Activated effector memory CD4-positive, alpha-beta T cell treated with anti-CD3 and anti-CD28 coated beads, Interleukin-2, amount 50 U/mL, for 16 hours (primary cell): ENCODE results near the gene MTHFSD.

Source experiments
- DNase-seq: peaks from one replicate; pipeline ENCODE4 v3.0.0-alpha.2; 2020

MTHFSD gene

GRCh38 chr16:86581458-86581857, 26.4 kb upstream of the MTHFSD start:
- no peak for DNase-seq

- no peak for DNase-seq
Observed at GRCh38 chr16:86580791-86581170, 25.7 kb upstream of the MTHFSD start.

- DNase-seq, result no peak
Observed at GRCh38 chr16:86580063-86580790, 25.2 kb upstream of the MTHFSD start.

GRCh38 chr16:86579268-86580062, 24.4 kb upstream of the MTHFSD start:
- DNase-seq, result no peak

GRCh38 chr16:86578611-86579267, 23.7 kb upstream of the MTHFSD start:
- no peak for DNase-seq

- no peak for DNase-seq
Observed at GRCh38 chr16:86578061-86578599, 23.1 kb upstream of the MTHFSD start, which contains the start of gene FOXL1. FOXL1 (plus strand) TSS chr16:86578549; CDS start chr16:86578724, 175 bp downstream.

GRCh38 chr16:86577314-86577971, 22.4 kb upstream of the MTHFSD start:
- DNase-seq, result no peak

- DNase-seq, result no peak
Observed at GRCh38 chr16:86576591-86577313, 21.7 kb upstream of the MTHFSD start.

- peak; percentile 75 for DNase-seq
Observed at GRCh38 chr16:86575754-86576557, 20.9 kb upstream of the MTHFSD start.

- DNase-seq, result no peak
Observed at GRCh38 chr16:86575095-86575685, 20.2 kb upstream of the MTHFSD start.

GRCh38 chr16:86574646-86575045, 19.6 kb upstream of the MTHFSD start:
- DNase-seq, result no peak

- DNase-seq, result no peak
Observed at GRCh38 chr16:86573646-86574508, 18.8 kb upstream of the MTHFSD start.

- no peak for DNase-seq
Observed at GRCh38 chr16:86573215-86573614, 18.2 kb upstream of the MTHFSD start.

GRCh38 chr16:86572606-86573005, 17.6 kb upstream of the MTHFSD start:
- DNase-seq, result no peak

- DNase-seq, result no peak
Observed at GRCh38 chr16:86572041-86572521, 17.0 kb upstream of the MTHFSD start.

- DNase-seq, result no peak
Observed at GRCh38 chr16:86571530-86571915, 16.5 kb upstream of the MTHFSD start.

GRCh38 chr16:86570558-86571529, 15.8 kb upstream of the MTHFSD start:
- DNase-seq, result no peak

- no peak for DNase-seq
Observed at GRCh38 chr16:86569701-86570447, 14.8 kb upstream of the MTHFSD start.
